ENCODE data around the gene OR8D2.
A peak's percentile ranks its signal among the peaks of the same experiment; 100 is the strongest.
"Not testable (repeated sequence)": the region's sequence is repeated elsewhere in the genome, so short reads cannot be mapped to it uniquely, and the experiment has no call there.

The OR8D2 gene

DNA sequence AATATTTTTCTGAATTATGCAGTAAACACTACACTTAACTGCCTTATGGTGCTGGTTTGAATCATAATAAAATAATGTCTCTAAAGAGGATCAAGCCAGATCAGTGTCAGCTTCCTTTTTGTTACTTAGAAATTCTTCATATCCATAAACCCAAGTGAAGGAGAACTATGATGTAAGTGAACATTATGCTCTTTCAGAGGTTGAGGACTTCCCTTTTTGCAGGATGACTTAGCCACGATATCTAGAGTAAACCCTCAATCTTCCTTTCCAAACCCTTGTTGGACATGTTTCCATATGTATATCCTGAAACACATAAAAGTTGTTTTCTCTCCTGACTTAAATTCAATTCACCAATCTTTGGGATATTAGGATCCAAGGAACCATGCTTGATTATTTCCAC lies 25.3 kb downstream of the OR8D2 start:
- TF ChIP-seq, protein P1, sequence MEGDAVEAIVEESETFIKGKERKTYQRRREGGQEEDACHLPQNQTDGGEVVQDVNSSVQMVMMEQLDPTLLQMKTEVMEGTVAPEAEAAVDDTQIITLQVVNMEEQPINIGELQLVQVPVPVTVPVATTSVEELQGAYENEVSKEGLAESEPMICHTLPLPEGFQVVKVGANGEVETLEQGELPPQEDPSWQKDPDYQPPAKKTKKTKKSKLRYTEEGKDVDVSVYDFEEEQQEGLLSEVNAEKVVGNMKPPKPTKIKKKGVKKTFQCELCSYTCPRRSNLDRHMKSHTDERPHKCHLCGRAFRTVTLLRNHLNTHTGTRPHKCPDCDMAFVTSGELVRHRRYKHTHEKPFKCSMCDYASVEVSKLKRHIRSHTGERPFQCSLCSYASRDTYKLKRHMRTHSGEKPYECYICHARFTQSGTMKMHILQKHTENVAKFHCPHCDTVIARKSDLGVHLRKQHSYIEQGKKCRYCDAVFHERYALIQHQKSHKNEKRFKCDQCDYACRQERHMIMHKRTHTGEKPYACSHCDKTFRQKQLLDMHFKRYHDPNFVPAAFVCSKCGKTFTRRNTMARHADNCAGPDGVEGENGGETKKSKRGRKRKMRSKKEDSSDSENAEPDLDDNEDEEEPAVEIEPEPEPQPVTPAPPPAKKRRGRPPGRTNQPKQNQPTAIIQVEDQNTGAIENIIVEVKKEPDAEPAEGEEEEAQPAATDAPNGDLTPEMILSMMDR (IDR thresholded peaks at IDR 0.05; ENCODE audit: low read depth, low read length), result no peak
- DNase-seq (ENCODE audit: extremely low read depth, low read depth), result no peak

DNA sequence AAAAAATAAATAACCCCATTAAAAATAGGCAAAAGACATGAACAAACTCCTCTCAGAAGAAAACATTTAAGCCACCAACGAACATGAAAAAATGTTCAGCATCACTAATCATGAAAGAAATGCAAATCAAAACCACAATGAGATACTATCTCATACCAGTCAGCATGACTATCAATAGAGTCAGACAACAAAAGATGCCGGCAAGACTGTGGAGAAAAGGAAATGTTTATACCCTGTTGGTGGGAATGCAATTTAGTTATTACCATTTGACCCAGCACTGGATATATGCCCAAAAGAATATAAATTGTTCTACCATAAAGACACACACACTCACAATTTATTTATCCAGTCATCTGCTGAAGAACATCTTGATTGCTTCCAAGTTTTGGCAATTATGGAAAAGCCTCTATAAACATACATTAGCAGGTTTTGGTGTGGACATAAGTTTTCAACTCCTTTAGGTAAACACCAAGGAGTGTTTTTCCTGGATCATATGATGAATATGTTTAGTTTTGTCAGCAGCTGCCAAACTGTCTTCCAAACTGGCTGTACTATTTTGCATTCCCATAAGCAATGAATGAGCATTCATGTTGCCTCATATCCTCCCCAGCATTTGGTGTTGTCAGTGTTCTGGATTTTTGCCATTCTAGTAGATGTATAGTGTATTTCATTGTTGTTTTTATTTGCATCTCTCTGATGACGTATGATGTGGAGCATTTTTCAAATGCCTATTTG lies 34.2 kb downstream of the OR8D2 start:
- peak; percentile 3 for DNase-seq (ENCODE audit: extremely low read depth, low read depth)
- TF ChIP-seq, protein P1 (IDR thresholded peaks at IDR 0.05; ENCODE audit: low read depth, low read length), result no peak

DNA sequence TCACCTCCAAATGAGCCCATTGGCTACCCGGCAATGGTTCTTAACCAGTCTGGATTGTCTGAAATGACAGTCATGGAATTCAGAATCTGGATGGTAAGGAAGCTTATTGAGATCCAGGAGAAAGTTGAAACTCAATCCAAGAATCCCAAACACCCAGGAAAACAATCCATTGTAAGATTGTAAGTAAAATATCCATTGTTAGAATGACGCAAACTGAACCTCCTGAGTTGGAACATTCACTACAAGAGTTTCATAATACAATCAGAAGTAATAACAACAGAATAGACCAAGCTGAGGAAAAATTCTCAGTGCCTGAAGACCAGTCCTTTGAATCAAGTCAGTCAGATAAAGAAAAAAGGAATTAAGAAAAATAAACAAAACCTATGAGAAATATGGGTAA lies 41.7 kb downstream of the OR8D2 start:
- TF ChIP-seq, protein P1 (IDR thresholded peaks at IDR 0.05; ENCODE audit: low read depth, low read length), result no peak
- DNase-seq (ENCODE audit: extremely low read depth, low read depth), result no peak

DNA sequence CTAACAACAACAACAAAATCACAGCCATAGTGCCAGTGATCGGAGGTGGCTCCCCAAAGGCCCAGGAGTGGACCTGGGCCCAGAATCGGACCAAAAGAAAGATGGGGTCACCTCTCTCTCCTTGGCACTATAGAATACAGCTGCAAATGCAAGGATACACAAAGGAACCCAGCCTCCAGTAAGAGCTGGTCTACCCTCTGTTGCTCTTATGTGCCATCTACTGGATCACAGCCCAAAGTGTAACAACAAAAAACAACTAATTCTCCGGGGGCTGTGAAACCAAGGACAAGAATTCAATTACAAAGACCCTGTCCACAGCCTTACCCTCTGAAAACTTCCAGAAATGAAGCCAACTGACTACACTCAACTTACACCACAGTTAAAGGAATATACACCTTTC lies 42.2 kb downstream of the OR8D2 start:
- TF ChIP-seq, protein P1 (IDR thresholded peaks at IDR 0.05; ENCODE audit: low read depth, low read length), result no peak
- no peak for DNase-seq (ENCODE audit: extremely low read depth, low read depth)

DNA sequence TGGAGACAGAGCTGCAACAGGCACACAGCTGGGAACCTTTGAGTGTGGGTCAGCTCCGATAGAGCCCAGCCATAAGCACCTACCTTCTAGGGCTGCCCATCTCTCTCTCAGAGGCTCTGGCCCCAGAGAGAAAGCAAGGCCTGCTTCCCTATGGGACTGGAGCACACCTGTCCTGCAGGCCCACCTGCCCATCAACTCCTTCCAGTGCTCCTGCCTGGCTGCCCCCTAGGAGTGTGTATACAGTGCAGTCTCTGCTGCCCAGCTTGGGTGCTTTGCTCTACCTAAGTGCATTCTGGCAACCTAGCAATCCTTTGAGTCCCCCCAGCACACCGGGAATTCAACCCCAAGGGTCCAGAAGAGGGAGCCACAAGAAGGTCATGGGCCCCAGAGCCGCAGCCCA lies 42.8 kb downstream of the OR8D2 start:
- DNase-seq (ENCODE audit: extremely low read depth, low read depth), result no peak
- TF ChIP-seq, protein P1 (IDR thresholded peaks at IDR 0.05; ENCODE audit: low read depth, low read length), result no peak

DNA sequence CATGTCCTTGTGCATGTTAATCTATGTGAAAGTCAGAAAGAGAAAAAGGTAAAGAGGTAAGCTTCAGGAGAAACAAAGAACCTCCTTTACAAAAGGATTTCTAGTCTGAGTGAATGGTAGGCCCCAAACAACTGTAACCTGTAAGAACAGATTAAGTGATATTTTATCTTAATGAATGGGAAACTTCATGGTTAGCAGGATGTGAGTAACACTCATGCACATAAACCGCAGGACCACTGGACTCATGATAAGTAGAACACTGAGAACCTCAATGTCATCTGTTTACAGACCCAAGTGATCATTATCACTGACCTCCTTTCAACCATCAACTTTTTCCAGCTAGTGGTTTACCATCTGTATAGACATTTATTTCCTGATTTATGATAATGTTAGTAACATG lies 43.9 kb downstream of the OR8D2 start:
- TF ChIP-seq, protein P1 (IDR thresholded peaks at IDR 0.05; ENCODE audit: low read depth, low read length), result no peak
- DNase-seq (ENCODE audit: extremely low read depth, low read depth), result no peak

DNA sequence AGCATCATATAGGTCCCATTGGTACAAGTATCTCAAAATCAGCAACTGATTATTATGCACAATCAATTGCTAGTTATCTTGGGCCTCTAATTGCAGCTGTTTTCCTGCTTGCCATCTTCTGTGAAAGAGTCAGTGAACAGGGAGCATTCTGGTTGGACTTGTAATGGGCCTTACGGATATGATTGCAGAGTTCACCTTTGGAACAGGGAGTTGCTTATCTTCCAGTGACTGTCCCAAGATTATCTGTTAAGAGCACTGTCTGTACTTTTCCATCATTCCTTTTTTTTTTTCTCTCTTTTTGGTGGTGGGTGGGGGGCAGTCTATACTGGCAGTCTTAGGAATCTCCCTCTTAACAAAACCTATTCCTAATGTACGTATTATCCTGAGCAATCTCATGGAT lies 46.0 kb downstream of the OR8D2 start:
- TF ChIP-seq, protein P1 (IDR thresholded peaks at IDR 0.05; ENCODE audit: low read depth, low read length), result no peak
- no peak for DNase-seq (ENCODE audit: extremely low read depth, low read depth)

DNA sequence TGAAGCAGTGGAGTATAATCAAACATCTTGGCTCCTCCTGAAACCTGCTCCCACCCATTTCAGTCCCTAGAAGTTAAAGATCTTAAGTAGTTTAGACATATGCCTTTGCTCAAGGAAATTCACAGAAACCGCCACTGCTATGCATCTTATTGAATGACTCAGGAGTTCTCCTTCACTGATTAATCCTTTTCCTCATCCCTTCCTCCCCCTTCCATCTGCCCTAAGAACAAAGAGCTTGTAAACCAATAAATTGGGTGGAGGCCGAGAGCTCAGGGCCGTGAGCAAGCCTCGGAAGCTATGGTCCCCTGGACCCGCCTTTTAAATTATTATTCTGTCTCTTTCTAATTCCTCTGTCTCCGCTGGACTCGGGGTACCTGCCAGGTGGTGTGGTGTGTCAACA lies 49.1 kb downstream of the OR8D2 start:
- not testable (repeated sequence) for DNase-seq (ENCODE audit: extremely low read depth, low read depth)

All from AG09319 (cell line).